HG02970 (cell line): ENCODE data around the gene ATPAF1.

Source experiments
- ATAC-seq: cut with Tn5 transposase; IDR thresholded peaks from one replicate; pipeline ENCODE4 v1.9.1; 2021; ENCODE audit warnings: mild to moderate bottlenecking, moderate library complexity, moderate number of reproducible peaks; ENCODE audit not compliant: unreplicated experiment, low FRiP score

The ATPAF1 gene

DNA sequence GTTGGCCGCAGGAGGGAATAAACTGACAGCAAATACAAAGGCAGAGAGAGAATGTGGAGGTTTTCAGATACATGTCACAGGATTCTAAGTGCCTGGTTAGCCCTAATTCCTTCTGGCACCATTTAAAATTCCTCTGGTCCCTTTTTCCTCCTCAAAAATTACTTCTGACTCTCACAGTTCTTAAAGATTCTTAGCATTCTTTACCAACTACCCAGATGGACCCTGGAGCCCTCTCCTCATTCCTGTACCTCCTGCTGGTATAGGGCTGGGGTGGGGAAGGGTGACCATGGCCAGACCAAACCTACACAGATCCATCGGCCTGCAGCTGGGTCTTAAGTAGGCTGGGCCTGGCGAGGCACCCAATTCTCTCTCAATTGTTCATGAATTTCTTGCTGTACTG, 71.3 kb downstream of the ATPAF1 start:
- ATAC-seq: no peak

DNA sequence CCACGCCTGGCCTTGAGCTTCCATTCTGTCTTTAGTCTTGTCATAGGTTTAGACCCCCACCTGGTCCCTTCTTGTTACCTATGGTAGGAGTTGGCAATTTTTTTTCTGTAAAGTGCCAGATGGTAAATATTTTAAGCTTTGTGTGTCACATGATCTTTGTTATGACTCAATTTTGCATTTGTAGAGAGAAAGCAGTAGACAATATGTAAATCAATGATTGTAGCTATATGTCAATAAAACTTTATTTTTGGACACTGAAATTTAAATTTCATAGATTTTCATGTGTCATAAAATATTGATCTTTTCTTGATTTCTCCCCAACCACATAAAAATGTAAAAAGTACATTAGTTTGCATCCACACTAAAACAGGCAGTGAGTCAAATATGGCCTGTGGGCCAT, 72.1 kb downstream of the ATPAF1 start:
- no peak for ATAC-seq

DNA sequence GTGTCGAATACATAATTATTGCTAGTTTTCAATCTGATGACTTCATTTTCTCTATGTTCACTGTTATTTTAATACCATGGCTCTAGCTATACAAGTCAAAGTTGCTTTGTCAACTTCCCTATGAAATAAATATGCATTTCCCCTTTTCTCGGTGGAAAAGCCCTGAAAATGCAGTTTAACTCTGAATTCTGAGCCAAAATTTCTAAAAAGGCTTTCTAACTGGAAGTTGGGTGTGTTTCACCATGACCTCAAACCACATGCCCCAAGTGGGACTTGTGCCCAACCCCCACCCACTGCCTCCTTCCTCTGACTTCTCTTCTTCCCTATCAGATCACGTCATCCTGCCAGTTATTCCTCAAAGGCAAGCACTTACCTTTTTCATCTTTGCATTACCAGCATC, 73.0 kb downstream of the ATPAF1 start:
- no peak for ATAC-seq

- no peak for ATAC-seq
These were observed 74.1 kb downstream of the ATPAF1 start for GRCh38 chr1:46594063-46594462.

GRCh38 chr1:46592823-46593222, 75.3 kb downstream of the ATPAF1 start:
- ATAC-seq: no peak

- ATAC-seq: no peak
These were observed 78.6 kb downstream of the ATPAF1 start for GRCh38 chr1:46589529-46589928.

DNA sequence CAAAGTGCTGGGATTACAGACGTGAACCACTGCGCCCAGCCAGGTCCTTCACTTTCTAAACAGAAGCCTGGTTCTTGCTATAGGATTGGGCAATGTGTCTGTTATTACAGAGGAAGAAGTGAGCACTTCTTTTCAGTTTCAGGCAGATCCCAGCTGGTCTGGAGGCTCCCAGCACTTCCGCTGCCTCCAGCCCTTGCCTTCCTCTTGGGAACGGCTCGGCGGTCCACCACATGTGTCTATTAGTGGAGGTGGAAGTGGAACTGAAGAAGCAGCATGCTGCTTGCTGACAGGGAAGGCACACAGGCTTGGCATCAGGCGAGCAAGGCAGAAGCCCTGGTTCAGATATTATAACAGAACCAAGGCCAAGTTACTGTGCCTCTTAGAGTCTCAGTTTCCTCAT, 81.1 kb downstream of the ATPAF1 start:
- no peak for ATAC-seq

DNA sequence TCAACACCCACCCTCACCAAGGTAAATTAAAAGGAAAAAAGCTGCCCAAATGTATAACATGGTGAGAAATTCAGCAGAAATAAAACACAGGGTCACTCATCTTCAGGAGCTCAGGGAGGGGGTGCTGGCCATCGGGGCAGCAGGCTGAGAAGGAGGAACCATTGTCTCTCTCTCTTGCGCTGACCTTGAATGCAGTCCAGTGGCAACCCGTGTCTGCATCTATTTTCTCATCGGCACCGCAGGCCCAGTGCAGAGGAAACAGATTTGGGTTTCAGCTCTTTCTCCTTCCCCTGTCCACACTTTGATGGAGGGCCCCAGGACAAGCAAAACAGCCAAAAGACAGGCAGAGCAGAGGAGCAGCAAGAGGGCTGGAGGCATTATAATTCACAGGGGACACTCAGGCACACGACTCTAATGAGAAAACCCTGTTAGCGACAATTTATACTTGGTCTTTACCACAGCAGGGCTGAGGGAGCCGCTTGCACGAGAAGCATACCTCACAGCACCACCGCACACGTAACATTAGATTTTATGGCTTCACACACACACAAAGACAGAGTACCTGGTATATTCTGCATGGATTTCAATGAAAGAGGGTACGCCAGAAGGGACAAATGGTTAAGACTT, 82.7 kb downstream of the ATPAF1 start:
- no peak for ATAC-seq

DNA sequence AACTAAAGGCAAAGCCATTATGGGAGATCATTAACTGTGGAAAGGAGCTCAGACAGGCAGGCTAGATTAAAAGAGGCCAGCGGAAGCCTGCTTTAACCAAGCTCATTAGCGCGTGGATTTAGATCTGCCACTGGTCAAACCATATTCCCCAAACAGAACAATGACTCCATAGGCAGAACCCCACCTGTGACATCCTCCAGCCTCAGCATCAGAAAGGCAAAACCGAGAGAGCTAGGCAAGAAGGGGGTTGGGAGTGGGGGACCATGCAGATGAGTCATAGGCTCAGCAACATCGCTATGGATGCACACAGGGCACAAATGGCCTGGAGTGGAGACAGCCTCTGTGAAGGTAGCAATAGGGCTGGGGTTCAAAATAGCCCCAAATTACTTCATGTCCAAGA, 84.7 kb downstream of the ATPAF1 start:
- no peak for ATAC-seq

DNA sequence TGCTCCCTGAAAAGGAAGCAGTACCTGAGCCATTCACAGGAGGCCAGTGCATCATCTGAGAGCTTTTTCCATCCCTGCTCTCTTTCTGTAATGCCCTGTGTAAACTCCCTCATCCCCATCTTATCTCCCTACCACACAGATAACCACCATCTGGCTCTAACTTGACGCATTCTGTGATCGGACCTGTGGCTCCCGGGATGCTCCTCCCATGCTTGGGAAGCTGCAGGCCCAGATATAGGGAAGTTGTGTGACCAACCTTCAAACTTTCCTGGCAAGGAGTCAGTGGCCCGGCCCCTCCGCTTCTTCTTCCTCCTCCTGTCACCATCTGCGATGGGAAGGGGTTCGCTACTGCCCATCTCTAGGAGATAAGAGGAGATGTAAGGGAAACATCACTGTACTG, 85.2 kb downstream of the ATPAF1 start:
- no peak for ATAC-seq
